Activated CD4-positive, alpha-beta T cell treated with anti-CD3 and anti-CD28 coated beads for 1 hour (primary cell): ENCODE results near the gene ADH1B.
"Not testable (repeated sequence)": the region's sequence is repeated elsewhere in the genome, so short reads cannot be mapped to it uniquely, and the experiment has no call there.

ENCODE experiments used
- DNase-seq: peaks from one replicate; pipeline ENCODE4 v3.0.0-alpha.2; 2020

ADH1B gene

GRCh38 chr4:99321241-99322191 lies at the start of gene ADH1B:
Gene ADH1B (minus strand): TSS chr4:99321401. CDS start chr4:99321331, 70 bp downstream.
- no peak for DNase-seq

- not testable (repeated sequence) for DNase-seq
These were observed 46.6 kb upstream of the ADH1B start for GRCh38 chr4:99367817-99368216.

DNA sequence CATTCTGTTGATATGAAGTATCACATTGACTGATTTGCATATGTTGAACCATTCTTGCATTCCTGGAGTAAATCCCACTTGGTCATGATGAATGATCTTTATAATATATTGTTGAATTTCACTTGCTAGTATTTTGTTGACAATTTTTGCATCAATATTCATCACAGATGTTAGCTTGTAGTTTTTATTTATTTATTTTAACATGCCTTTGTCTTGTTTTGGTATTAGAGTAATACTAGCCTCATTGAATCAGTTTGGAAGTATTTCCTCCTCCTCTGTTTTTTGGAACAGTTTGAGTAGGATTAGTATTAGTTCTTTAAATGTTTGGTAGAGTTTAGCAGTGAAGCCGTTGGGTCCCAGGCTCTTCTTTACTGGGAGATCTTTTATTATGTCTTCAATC lies 45.3 kb upstream of the ADH1B start:
- no peak for DNase-seq

DNA sequence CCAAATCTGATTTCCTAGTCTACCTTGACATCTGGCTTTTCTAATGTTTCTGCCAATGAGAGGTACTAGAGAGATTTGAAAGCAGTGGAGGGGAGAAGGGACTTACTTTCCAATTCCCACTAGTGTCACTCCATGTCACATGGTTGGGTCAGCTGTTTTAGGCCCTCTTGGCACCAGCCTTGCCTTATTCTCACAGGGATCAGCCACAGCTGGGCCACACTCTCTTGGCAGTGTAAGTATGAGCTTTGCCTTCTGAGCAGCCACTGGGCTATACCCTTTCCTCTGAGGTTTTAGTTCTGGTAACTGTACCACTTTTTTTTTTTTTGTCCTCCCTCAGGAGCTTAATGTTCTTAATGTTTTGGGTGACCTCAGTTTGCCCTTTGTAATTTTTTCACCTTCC lies 41.6 kb upstream of the ADH1B start:
- DNase-seq, result no peak

- no peak for DNase-seq
These were observed 40.7 kb upstream of the ADH1B start for GRCh38 chr4:99361899-99362275.

DNA sequence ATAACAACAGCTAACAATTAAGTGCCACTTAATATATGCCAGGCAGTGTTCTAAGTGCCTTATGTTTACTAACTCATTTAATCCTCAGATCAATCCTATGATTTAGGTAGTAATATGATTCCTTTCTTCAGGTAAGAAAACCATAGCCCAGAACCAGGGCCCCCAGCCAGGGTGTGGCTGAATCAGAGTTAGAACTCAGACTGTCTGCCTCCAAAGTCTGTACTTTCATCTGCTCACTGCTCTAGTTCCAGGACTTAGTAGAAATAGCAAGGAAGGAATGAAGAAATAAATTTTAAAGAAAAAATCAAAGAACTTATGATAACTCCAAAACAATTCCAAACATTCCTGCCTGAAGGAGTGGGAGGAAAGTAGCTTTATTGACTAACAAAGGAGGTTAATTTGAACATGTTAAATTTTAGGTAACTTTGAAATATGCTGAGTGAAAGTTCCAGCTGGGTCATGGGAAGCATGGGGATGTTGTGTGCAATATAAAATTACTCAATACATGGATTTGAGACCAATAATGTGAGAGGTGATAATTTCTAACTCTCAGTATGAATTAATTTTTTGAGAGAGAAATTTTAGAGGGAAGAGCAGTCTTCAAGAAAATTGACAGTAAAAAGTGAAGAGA lies 40.2 kb upstream of the ADH1B start:
- DNase-seq, result no peak

GRCh38 chr4:99359480-99360204 lies 38.4 kb upstream of the ADH1B start:
- DNase-seq, result no peak

- DNase-seq, result no peak
These were observed 36.7 kb upstream of the ADH1B start for GRCh38 chr4:99357948-99358347.

- DNase-seq, result no peak
These were observed 35.8 kb upstream of the ADH1B start for GRCh38 chr4:99356992-99357391.

- not testable (repeated sequence) for DNase-seq
These were observed 34.9 kb upstream of the ADH1B start for GRCh38 chr4:99356149-99356548.

DNA sequence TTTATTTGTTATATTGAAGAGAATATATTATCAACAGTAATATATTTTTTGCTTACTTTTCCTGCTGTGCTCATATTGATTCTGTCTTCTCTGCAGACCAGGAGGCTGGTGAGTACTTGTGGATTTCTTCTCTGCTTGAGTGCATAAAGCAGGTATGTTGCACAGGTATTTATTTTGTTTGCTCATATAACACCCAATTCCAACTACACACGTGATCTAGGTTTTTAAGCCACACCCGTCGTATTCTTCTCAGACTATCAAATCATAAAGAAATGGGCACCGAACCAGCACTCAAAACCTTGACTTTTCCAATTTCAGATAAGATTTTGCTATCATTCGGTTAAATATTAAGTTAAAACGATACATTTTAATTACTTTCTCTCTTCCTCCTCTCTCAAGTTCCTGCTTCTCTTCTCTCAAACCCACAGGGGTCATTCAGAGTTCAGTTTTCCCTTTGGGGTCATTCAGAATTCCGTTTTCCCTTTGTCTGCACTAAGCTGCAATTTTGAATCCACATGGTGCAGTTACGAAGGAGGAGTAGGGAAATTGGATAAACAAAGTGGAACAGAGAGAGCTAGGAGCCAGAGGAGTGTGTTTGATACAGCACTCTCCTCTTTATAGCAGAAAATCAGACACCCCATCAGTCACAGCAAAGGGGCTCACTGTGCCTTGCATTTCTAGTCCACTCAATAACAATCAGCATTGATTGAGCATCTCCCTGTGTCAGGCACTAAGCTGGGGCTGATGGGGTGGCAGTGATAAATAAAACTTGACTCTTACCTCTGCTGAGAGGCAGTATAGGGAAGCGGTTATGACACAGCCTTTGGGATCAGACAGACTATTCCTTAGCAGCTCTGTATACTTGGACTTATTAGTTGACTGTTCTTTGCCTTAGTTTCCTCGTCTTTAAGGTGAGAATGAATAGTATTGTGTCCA lies 31.7 kb upstream of the ADH1B start, which contains the start of gene ADH1C:
TSS of gene ADH1C (minus strand) at position 145 of the 936 bp plus-strand sequence. CDS start at position 74, 71 bp downstream.
- no peak for DNase-seq

GRCh38 chr4:99351487-99351886 lies 30.3 kb upstream of the ADH1B start:
- no peak for DNase-seq

DNA sequence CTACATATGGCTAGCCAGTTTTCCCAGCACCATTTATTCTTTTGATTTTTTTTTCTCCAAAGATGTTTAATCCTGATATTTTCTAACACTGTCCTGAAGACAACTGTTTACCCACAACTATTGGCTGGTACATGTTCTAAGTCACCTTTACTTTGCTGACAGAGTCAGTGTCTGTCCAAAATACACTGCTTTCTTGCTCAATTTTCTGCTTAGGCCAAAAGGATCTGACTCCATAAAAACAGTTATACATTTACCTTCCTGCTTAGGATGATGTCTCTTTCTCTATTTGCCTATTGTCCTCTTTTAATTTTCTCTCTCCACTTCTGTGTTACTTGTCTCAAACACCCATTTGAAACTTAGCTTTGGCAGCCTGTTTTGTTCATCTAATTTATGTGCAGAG lies 28.1 kb upstream of the ADH1B start:
- DNase-seq, result no peak

DNA sequence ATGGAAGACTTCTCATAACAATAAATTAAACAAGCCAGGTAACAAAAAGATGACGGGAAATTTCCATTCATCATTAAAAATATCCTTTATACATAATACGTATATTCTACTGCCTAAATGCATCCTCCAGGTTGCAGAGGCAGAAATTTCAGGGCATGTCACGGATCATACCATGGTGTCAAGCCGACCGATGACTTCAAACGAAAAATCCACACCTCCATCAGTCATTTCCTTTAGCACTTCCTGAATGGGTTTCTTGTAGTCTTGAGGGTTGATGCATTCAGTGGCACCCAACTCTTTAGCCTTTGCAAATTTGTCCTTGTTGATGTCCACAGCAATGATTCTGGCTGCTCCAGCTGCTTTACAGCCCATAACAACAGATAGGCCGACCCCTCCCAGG lies 21.4 kb upstream of the ADH1B start:
- DNase-seq, result not testable (repeated sequence)

DNA sequence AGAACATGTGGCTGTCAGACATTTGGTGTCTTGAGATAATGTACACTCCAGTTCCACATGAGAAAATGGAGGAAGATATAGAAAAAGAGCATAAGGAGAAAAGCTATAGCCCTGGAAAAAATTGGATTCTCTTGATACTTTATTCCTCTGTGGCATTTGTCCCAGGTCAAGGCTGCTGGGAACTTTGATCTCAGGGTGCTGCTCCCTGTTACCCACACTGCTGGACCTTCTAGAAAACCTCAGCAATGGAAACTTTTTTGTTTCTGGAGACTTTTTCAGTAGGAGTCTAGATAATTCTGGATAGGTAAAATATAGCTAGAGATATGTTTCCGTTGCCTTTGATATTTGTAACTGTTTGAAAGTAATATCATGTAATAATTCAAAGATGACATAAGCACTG lies 20.2 kb upstream of the ADH1B start:
- DNase-seq, result no peak

DNA sequence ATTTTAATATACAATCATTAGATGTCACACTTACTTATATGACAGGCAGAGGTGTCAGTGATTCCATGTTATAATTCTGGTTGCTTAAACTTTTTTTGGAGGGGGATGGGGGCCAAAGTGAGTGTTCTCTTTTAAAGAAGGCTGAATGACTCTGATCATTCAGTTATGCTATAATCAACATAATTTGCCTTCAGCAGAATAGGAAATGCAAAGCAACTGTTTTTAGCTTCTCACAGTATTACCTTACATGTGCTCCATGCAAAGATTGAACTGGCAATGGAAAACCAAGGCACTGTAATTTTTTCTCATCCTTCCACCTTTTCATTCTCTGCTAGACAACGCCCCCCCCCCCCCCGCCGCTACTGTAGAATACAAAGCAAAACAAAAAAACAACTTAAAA lies 18.0 kb upstream of the ADH1B start:
- DNase-seq, result no peak

- no peak for DNase-seq
These were observed 15.4 kb upstream of the ADH1B start for GRCh38 chr4:99336553-99336952.

DNA sequence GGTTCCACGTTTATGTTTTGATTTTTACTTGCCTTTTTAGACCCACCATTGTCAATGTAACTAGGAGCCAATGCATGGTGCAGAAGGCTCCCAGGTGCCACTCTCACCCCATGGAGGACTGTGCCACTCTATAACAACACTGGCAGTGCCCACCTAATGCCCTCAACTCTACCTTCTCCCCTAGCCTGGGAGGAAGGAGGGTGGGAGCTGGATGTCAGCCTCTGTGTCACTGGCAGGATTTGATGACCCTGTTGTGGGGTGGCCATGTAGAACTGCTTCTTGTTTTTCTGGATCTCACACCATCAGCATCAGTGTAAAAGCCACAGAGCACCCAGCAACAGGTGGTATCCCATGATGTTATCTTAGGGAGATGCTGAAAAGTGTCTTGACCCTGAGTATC lies 13.7 kb upstream of the ADH1B start:
- DNase-seq, result no peak

DNA sequence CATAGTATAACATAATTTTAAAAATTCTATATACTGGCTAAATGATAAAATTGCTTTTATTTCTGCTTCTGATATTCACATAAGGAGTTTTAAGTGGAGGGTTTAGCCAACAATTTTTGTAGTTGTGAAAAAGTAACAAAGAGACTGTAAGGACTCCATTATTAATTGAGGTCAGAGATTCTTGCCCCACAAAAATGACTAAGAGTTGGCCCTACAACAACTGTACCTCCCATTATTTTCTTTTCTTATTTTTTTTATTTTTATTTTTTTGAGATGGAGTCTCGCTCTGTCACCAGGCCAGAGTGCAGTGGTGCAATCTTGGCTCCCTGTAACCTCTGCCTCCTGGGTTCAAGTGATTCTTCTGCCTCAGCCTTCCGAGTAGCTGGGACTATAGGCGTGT lies 9.4 kb upstream of the ADH1B start:
- no peak for DNase-seq

DNA sequence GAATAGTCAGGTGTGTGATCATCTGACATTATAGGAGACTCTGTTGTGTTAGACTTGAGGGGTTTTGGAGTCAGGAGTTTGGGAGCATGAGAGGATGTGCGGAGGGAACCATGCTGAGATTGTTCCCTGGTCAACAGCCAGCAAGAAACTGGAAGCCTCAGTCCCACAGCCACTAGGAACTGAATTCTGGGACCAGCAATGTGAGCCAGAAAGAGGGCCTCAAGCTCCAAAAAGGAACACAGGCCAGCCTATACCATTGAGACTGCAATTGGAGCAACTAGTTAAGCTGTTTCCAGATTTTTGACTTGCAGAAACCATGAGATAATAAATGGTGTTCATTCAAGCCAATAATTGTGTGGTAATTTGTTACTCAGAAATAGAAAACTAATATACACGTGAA lies 8.7 kb upstream of the ADH1B start:
- DNase-seq, result no peak

- DNase-seq, result no peak
These were observed 3.8 kb upstream of the ADH1B start for GRCh38 chr4:99324979-99325378.

GRCh38 chr4:99324361-99324760 lies 3.2 kb upstream of the ADH1B start:
- DNase-seq, result no peak
